HG03135 (cell line): ENCODE results near the gene PKM.
"Not testable (repeated sequence)": the region's sequence is repeated elsewhere in the genome, so short reads cannot be mapped to it uniquely, and the experiment has no call there.

Source experiments
- ATAC-seq: cut with Tn5 transposase; IDR thresholded peaks from one replicate; pipeline ENCODE4 v1.9.1; 2021; ENCODE audit warnings: mild to moderate bottlenecking, moderate library complexity; ENCODE audit not compliant: unreplicated experiment

The PKM gene

GRCh38 chr15:72231066-72231832 is at the start of gene PKM:
Gene PKM, minus strand, starts transcription at chr15:72231190. Its CDS starts 12,093 bp downstream, at chr15:72219097.
- ATAC-seq, result peak; percentile 41

- no peak for ATAC-seq
Measured at GRCh38 chr15:72280751-72281150, 49.8 kb upstream of the PKM start.

GRCh38 chr15:72278737-72279136 is 47.7 kb upstream of the PKM start:
- no peak for ATAC-seq

GRCh38 chr15:72276326-72276700 is 45.3 kb upstream of the PKM start:
- ATAC-seq, result no peak

GRCh38 chr15:72275635-72276325 is 44.8 kb upstream of the PKM start:
- not testable (repeated sequence) for ATAC-seq

GRCh38 chr15:72272997-72273352 is 42.0 kb upstream of the PKM start:
- ATAC-seq, result no peak

GRCh38 chr15:72272213-72272996 is 41.4 kb upstream of the PKM start, which contains the start of gene PARP6:
Gene PARP6, minus strand, starts transcription at chr15:72272554. Its CDS starts 5,077 bp downstream, at chr15:72267477.
- peak; percentile 95 for ATAC-seq

- ATAC-seq, result no peak
Measured at GRCh38 chr15:72271895-72272212, 40.9 kb upstream of the PKM start.

GRCh38 chr15:72271221-72271620 is 40.2 kb upstream of the PKM start:
- no peak for ATAC-seq

GRCh38 chr15:72269739-72270138 is 38.7 kb upstream of the PKM start:
- no peak for ATAC-seq

- no peak for ATAC-seq
Measured at GRCh38 chr15:72265031-72265430, 34.0 kb upstream of the PKM start.

- ATAC-seq, result no peak
Measured at GRCh38 chr15:72252663-72253299, 21.8 kb upstream of the PKM start.

- ATAC-seq, result no peak
Measured at GRCh38 chr15:72249142-72249810, 18.3 kb upstream of the PKM start.

- ATAC-seq, result no peak
Measured at GRCh38 chr15:72248514-72248913, 17.5 kb upstream of the PKM start.

GRCh38 chr15:72242775-72243370 is 11.9 kb upstream of the PKM start:
- ATAC-seq, result no peak

- ATAC-seq, result no peak
Measured at GRCh38 chr15:72239652-72240051, 8.7 kb upstream of the PKM start.

- ATAC-seq, result no peak
Measured at GRCh38 chr15:72238586-72238985, 7.6 kb upstream of the PKM start.

GRCh38 chr15:72237853-72238224 is 6.8 kb upstream of the PKM start:
- peak; percentile 15 for ATAC-seq

GRCh38 chr15:72237029-72237852 is 6.3 kb upstream of the PKM start:
- ATAC-seq, result peak; percentile 60
